Ishikawa (cell line): ENCODE measurements around the gene AFG1L.

Source experiments
- CEBPB ChIP-seq: IDR thresholded peaks from 2 replicates; pipeline ENCODE4 v1.6.1; 2012
- CREB1 ChIP-seq: IDR thresholded peaks from 2 replicates; pipeline ENCODE4 v1.6.1; 2012; ENCODE audit warnings: low read depth
- EGR1 ChIP-seq: IDR thresholded peaks from 2 replicates; pipeline ENCODE4 v1.6.1; 2012
- EP300 ChIP-seq: IDR thresholded peaks from 2 replicates; pipeline ENCODE4 v1.6.1; 2012; ENCODE audit warnings: borderline replicate concordance
- FOXM1 ChIP-seq: IDR thresholded peaks from 2 replicates; pipeline ENCODE4 v1.6.1; 2012; ENCODE audit warnings: low read depth, borderline replicate concordance
- NFIC ChIP-seq: IDR thresholded peaks from 2 replicates; pipeline ENCODE4 v1.6.1; 2012
- RAD21 ChIP-seq: IDR thresholded peaks from 2 replicates; pipeline ENCODE4 v1.6.1; 2012; ENCODE audit warnings: low read depth
- TAF1 ChIP-seq: IDR thresholded peaks from 2 replicates; pipeline ENCODE4 v1.6.1; 2012; ENCODE audit warnings: low read depth, mild to moderate bottlenecking
- TCF12 ChIP-seq: IDR thresholded peaks from 2 replicates; pipeline ENCODE4 v1.6.1; 2012; ENCODE audit warnings: low read depth
- TEAD4 ChIP-seq: IDR thresholded peaks from 2 replicates; pipeline ENCODE4 v1.6.1; 2012
- YY1 ChIP-seq: IDR thresholded peaks from 2 replicates; pipeline ENCODE4 v1.6.1; 2012; ENCODE audit warnings: low read depth
- ZBTB7A ChIP-seq: IDR thresholded peaks from 2 replicates; pipeline ENCODE4 v1.6.1; 2012; ENCODE audit warnings: low read depth
- TF ChIP-seq, protein P1 (sequence below): IDR thresholded peaks from 2 replicates; pipeline ENCODE4 v1.6.1; 2012; ENCODE audit warnings: low read depth, mild to moderate bottlenecking
- TF ChIP-seq, protein P2 (sequence below): IDR thresholded peaks from 2 replicates; pipeline ENCODE4 v1.6.1; 2012
- TF ChIP-seq, protein P3 (sequence below): IDR thresholded peaks from 2 replicates; pipeline ENCODE4 v1.6.1; 2012

AFG1L gene

DNA sequence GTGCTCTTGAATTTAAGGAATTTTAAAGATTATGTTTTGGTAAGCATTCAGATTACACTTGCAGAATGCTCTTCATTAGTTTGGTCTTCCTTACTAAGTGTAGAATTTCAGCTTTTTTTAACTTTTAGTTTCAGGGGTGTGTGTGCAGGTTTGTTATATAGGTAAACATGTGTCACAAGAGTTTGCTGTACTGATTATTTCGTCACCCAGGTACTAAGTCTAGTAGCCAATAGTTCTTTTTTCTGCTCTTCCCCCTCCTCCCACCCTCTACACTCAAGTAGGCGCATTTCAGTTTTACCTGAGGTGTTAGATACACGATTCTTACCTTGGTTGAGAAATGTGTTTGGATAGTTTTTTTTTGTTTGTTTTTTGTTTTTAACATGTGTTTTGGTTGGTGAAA is 68.3 kb downstream of the AFG1L start:
- TF ChIP-seq RAD21, result no peak
- TF ChIP-seq TEAD4, result no peak
- TF ChIP-seq, protein P1, sequence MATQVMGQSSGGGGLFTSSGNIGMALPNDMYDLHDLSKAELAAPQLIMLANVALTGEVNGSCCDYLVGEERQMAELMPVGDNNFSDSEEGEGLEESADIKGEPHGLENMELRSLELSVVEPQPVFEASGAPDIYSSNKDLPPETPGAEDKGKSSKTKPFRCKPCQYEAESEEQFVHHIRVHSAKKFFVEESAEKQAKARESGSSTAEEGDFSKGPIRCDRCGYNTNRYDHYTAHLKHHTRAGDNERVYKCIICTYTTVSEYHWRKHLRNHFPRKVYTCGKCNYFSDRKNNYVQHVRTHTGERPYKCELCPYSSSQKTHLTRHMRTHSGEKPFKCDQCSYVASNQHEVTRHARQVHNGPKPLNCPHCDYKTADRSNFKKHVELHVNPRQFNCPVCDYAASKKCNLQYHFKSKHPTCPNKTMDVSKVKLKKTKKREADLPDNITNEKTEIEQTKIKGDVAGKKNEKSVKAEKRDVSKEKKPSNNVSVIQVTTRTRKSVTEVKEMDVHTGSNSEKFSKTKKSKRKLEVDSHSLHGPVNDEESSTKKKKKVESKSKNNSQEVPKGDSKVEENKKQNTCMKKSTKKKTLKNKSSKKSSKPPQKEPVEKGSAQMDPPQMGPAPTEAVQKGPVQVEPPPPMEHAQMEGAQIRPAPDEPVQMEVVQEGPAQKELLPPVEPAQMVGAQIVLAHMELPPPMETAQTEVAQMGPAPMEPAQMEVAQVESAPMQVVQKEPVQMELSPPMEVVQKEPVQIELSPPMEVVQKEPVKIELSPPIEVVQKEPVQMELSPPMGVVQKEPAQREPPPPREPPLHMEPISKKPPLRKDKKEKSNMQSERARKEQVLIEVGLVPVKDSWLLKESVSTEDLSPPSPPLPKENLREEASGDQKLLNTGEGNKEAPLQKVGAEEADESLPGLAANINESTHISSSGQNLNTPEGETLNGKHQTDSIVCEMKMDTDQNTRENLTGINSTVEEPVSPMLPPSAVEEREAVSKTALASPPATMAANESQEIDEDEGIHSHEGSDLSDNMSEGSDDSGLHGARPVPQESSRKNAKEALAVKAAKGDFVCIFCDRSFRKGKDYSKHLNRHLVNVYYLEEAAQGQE, result no peak
- TF ChIP-seq, protein P2, sequence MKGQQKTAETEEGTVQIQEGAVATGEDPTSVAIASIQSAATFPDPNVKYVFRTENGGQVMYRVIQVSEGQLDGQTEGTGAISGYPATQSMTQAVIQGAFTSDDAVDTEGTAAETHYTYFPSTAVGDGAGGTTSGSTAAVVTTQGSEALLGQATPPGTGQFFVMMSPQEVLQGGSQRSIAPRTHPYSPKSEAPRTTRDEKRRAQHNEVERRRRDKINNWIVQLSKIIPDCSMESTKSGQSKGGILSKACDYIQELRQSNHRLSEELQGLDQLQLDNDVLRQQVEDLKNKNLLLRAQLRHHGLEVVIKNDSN, result no peak
- TF ChIP-seq TAF1, result no peak
- TF ChIP-seq FOXM1, result no peak
- TF ChIP-seq, protein P3, sequence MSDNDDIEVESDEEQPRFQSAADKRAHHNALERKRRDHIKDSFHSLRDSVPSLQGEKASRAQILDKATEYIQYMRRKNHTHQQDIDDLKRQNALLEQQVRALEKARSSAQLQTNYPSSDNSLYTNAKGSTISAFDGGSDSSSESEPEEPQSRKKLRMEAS, result no peak
- no peak for TF ChIP-seq NFIC
- TF ChIP-seq EP300, result no peak
- TF ChIP-seq EGR1, result no peak
- no peak for TF ChIP-seq TCF12
- TF ChIP-seq ZBTB7A, result no peak
- TF ChIP-seq CREB1, result no peak
- no peak for TF ChIP-seq YY1
- TF ChIP-seq CEBPB, result no peak

DNA sequence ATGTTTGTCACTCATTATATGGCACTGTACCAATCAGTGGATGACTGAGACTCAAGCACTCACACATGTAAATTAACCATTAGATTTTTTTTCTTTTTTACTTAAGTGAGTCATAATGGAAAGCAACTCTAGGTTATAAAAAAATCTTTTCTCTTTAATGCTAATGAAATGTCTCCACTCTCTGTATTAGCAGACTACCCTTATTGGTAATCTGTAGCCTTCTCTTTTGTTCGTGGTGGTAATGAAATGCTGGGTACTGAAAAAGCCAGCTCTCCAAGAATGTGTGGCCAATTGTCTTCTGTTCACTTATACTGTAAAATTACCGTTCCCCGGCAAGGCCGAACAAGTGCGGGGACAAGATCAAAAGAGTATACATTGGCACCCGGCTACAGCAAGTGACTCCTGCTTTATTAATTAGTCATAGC is 69.0 kb downstream of the AFG1L start:
- TF ChIP-seq TAF1, result no peak
- TF ChIP-seq RAD21, result no peak
- no peak for TF ChIP-seq FOXM1
- TF ChIP-seq, protein P3, result no peak
- TF ChIP-seq CREB1, result no peak
- TF ChIP-seq EP300, result no peak
- TF ChIP-seq CEBPB, result no peak
- TF ChIP-seq ZBTB7A, result no peak
- TF ChIP-seq, protein P2, result no peak
- TF ChIP-seq NFIC, result no peak
- TF ChIP-seq EGR1, result no peak

DNA sequence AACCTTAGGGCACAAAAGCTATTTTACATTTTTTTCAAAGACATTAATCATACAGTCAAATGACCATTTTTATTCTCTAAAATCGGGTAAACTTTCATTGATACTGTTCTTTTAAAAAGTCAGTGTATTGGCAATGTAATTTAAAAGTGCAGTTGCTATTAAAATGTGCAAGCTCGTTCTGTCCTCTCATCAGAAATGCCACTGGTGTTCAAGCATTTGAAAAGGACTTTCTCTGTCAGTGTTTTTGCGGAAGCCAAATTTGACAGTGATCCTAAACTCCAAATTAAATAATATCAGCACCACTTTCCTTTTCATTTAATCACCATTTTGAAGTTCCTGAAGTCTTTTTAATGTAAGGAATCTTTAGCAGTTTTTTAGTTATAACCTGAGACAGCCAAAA is 69.6 kb downstream of the AFG1L start:
- TF ChIP-seq CEBPB (no peak), ZBTB7A (no peak), YY1 (no peak), EGR1 (no peak), CREB1 (no peak), NFIC (no peak), RAD21 (no peak), EP300 (no peak), FOXM1 (no peak)
- TF ChIP-seq, protein P2, result no peak
- TF ChIP-seq, protein P3, result no peak
- TF ChIP-seq, protein P1, result no peak

DNA sequence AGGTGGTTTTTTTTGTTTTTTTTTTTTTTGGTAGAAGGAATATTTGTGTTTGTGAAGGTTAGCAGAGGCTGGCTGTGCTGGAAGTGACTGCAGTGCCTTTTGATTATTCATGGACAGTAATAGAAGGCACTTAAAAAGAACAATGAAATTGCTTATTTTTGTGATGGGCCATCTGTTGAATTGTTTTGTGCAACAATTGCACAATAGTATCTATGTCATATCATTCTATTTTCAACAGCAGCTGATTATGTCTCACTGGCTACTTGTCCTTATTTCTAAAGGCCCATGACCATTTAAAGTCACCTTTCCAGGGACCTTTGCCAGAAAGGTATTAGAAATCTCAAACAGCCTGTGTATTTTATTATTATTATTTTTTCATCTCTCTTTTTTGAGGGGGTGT is 70.6 kb downstream of the AFG1L start:
- TF ChIP-seq ZBTB7A, result no peak
- no peak for TF ChIP-seq NFIC
- no peak for TF ChIP-seq CREB1
- TF ChIP-seq TAF1, result no peak
- TF ChIP-seq, protein P3, result no peak
- TF ChIP-seq EGR1, result no peak
- no peak for TF ChIP-seq TEAD4
- TF ChIP-seq RAD21, result no peak
- no peak for TF ChIP-seq EP300
- no peak for TF ChIP-seq CEBPB
- no peak for TF ChIP-seq FOXM1
- TF ChIP-seq, protein P2, result no peak
- no peak for TF ChIP-seq YY1

DNA sequence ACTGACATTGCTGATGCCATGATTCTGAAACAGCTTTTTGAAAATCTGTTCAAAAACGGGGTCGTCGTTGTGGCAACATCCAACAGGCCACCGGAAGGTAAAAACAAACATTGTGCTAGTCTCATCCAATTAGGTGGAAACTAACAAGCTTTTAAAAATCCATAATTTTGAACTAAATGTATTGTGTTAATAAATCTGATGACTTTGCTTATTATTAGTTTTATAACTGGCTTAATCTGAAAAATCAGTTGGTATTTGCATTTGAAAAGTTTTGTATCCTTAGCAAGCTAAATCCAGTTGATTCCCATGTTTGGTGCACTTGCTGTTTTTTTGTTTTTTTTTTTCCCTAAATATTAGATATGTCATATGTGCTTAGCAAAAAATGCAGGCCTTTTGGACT is 71.4 kb downstream of the AFG1L start:
- TF ChIP-seq ZBTB7A (no peak), FOXM1 (no peak)
- TF ChIP-seq, protein P1, result no peak
